HG02642 (cell line): Measurements from ENCODE around the gene MUC5AC.
"Not testable (repeated sequence)": the region's sequence is repeated elsewhere in the genome, so short reads cannot be mapped to it uniquely, and the experiment has no call there.

ENCODE experiments used
- ATAC-seq: cut with Tn5 transposase; IDR thresholded peaks from one replicate; pipeline ENCODE4 v1.9.1; 2021; ENCODE audit warnings: mild to moderate bottlenecking; ENCODE audit not compliant: unreplicated experiment, poor library complexity

MUC5AC gene

DNA sequence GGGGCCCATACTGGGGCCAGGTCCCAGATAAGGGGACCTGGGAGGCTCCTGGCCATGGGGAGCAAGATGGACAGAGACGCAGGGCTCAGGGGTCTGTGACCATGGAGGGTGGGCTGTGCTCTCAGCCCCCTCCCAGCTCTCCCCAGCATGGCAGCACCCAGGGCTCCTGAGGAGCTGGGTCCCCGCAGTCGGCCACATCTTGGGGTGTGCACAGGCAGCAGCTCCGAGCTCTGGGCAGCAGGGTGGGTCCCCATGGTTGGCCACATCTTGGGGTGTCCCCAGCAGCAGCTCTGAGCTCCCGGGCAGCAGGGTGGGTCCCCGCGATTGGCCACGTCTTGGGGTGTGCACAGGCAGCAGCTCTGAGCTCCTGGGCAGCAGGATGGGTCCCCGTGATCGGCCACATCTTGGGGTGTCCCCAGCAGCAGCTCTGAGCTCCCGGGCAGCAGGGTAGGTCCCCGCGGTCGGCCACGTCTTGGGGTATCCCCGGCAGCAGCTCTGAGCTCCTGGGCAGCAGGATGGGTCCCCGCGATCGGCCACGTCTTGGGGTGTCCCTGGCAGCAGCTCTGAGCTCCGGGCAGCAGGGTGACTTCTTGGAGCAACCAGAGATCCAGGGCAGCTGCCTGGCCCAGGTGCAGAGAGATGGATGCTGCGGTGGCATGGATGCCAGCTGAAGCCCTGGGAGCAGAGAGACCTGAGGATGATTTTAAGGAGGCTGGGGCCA lies 46.8 kb downstream of the MUC5AC start:
- no peak for ATAC-seq

DNA sequence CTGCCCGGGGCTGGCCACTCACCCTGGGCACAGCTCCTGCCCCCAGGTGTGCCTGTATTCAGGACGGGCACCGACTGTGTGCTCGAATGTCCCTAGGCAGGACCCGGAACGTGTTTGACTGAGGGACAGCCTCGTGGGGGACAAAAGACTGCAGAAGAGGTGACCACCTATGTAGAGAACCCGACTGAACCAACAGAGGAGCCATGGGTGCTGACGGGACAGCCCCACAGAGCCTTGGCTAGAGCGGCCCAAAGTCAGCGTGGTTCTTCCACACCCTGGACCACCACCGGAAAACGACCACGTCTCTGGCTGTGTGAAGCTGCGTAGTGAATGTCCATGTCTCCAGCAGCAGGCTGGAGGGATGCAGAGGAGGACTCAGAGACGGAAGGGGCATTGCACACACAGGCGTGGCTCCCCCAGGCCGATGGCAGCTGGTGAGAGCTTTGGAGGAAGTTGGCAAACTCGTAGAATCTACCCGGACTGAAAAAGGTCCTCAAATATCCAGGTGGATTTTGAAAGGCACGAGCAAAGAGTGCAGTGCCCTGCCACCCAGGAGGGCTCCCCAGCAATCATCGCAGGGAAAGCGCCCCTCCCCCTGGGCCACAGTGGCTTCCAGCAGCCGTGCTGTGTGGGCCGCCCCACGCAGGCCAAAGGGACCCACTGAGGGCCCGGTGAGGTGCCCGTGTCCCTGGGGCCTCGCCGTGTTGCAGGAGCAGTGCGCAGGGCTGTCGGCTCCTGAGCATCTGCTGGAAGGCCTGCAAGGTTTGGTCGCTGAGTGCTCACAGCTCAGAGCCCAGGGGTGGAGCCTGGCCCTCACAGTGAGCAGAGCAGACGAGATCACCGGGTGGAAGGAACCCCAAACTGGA lies 47.6 kb downstream of the MUC5AC start:
- ATAC-seq: no peak

DNA sequence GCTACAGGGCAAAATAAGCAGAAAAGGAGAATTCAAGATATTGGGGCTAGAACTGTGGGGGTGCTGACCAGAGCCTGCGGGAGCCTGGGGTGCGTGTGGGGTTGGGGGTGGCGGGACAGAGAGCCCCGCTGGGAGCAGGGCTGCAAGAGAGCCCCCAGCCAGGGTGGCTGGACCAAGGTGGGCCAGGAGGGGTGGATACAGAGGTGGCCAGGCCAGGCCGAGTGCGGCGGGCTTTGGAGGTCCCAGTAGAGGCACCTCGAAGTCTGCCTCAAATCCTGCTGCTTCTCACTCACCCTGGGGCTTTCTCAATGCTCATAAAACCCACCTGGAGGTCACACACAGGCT lies 48.2 kb downstream of the MUC5AC start:
- ATAC-seq: no peak

DNA sequence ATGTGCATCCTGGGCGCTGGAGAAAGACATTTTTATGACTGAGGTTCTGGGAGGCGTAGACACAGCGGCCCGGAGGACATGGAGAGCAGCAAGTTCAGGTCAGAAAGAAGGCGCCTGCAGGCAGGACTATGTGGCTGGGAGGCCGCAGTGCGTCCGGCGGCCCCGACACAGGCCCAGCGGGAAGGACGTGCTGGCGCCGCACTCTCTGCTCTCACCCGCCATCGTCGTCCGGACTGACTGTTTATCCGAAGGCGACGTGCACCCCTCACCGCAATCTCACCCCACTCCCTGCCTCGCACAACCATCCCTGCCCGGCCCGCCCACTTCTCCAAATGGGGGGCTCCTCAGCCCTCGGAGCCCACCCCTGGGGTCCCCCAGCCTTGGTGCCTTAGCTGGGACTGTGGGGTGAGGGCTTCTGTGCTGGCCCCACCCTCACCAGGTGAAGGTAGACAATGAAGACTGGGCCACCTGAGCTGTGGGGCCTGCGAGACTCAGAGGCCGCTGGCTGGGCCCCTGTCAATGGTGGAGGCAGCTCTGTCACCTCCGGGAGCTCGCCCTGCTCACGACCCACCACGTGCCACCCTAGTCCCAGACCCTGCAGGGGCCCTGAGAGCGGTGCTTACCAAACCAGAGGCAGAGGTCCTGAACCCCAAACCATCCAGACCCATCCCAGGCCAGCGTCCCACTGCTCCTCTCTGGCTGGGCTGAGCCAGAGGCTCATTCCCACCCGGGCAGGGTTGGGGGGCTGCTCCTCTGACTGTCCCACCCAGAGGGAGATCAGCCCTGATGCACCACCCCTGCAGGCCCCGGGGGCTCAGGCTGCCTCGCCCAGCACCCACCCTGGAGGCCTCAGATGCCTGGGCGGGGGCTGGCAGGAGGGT lies 48.9 kb downstream of the MUC5AC start:
- ATAC-seq: no peak

DNA sequence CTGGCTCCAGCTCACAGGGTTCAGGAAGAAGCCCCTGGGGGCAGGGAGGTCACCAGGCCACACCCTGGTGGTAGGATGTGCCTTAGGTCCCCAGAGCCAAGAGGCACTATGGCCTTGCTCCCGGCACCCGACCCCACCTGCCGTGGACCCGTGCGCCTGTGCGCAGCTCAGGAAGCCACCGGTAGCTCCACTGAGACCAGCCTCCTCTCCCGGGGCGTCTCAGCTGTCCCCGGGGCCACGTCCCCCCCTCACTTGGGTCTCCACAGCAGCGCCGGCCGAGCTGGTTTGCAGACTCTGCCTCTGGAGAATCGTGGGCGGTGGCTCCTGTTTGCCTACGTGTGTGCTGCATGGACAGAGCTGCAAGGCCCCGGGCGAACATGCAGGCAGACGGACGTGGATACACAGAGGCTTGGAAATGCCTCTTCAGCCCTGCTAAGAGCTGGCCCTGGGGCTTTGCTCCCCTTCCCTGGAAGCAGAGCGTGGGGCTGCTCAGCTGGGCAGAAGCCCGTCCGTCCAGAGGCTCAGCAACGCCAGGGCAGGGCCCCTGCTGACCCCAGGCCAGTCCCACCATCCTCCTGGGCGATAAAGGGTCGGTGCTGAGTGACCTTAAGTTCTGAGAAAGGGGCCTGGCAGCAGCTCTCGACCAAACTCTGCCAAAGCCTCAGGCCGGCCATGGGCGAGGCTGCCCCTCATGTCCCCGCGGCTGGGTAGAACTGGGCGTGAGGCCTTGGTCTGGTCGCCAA lies 49.8 kb downstream of the MUC5AC start:
- ATAC-seq: no peak

DNA sequence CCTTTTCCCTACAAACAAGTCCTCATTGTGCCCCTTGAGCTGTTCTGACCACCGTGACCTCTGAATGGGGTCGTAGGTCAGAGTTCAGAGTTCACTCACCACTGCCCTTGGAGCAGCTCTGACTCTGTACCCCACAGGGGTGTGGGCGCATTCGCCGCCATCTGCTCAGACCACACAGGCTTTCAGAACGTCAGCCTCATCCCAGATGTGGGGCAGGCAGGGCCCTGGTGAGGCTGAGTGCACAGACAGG lies 50.3 kb downstream of the MUC5AC start:
- no peak for ATAC-seq

DNA sequence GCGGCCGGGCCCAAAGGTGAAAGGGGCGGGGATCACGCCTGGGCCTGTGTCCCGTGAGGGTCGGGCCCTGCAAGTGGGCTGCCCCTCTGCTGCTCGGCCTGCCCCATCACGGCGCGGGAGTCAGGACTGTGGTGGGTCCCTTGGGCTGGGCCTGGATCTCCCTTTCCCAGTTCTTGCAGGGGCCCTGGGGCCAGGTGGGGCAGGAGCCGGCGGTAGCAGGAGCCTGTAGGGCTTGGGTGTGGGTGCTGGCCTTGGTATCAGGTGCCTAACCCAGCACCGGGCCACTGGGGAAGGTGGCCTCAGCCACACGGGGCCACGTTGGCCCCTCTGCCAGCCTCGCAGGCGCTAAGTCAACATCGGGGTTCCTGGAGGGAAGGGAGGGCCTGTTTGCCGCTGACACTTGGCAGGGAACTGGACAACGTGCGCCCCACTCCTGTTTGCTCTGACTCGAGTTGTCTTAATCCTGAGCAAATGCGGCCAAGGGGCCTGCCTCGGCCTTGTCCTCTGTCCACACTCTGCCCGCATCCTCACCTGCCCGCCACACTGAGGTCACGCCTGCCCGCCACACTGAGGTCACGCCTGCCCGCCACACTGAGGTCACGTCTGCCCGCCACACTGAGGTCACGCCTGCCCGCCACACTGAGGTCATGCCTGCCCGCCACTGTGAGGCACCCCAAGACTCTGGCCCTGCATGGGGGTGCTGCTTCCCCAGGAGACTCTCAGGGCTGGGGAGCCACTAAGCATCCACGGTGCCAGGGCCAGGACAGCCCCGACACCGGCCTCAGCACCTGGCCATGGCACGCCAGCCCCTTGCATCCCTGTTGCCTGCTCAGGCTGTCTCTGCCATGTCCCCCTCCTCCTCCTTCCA lies 50.9 kb downstream of the MUC5AC start:
- ATAC-seq: no peak

DNA sequence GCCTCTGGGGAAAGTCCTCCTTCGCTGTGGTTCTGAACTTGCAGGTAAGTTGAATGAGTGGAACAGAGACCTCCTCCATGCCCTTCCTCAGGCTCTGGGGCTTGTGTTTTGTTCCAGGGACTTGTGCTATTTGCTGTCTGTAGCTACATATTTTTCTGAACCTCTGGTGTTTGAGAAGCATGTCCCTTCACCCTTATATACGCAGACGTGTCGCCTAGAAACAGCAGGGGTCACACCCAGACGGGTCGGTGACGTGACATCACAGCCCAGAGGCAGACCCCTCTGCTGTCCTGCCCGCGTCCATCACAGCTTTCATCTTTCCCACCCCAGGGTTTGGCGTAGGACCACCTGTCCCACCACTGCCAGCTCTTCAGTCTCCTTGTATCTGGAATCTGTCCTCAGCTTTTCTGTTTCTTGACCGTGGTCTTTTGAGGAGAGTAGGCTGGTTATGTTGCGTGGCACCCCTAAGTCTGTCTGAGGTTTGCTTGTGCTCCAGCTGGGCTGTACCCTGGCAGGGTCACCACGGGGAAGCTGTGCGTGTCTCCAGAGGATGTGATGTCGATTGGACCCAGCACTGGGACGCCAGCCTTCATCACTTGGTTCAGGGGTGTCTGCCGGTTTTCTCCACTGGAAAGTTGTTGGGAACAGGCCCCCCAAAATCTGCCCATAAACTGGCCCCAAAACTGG lies 51.8 kb downstream of the MUC5AC start:
- no peak for ATAC-seq

DNA sequence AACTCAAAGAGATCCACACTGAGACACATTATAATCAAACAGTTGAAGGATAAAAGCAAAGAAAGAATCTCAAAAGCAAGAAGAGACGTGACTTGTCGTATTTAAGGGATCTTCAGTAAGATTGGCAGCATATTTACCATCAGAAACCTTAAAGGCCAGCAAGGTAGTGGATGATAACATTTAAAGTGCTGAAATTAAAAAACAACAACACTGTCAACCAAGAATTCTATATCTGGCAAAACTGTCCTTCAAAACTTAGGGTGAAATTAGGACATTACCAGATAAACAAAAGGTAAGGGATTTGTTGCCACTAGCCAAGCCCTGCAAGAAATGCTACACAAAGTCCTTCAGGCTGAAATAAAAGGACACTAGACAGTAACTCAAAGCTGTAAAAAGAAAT lies 54.1 kb downstream of the MUC5AC start:
- no peak for ATAC-seq

DNA sequence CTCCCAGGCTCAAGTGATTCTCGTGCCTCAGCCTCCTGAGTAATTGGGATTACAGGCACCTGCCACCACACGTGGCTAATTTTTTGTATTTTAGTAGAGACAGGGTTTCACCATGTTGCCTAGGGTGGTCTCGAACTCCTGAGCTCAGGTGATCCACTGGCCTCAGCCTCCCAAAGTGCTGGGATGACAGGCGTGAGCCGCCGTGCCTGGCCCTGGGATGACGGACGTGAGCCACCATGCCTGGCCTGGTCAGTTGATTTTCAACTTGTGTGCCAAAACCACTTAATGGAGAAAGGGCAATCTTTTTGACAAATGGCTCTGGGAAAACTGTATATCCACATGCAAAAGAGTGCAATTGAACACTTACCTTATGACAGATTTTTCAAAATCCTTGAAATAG lies 58.1 kb downstream of the MUC5AC start:
- not testable (repeated sequence) for ATAC-seq

DNA sequence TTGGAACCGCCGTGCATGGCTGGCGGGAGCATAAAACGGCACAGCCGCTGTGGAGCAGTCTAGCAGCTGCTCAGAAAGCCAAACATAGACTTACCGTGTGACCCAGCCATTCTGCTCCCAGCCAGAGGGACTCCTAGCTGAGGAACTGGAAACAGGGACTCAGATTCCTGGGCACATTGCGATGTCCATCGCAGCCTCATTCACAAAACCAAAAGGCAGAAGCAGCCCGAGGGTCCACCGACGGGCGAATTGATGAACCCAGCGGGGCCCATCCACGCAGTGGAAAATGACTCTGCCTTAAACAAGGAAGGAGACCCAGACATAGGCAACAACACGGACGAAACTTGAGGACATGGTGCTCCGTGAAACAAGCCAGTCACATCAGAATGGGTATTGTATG lies 59.4 kb downstream of the MUC5AC start:
- no peak for ATAC-seq

DNA sequence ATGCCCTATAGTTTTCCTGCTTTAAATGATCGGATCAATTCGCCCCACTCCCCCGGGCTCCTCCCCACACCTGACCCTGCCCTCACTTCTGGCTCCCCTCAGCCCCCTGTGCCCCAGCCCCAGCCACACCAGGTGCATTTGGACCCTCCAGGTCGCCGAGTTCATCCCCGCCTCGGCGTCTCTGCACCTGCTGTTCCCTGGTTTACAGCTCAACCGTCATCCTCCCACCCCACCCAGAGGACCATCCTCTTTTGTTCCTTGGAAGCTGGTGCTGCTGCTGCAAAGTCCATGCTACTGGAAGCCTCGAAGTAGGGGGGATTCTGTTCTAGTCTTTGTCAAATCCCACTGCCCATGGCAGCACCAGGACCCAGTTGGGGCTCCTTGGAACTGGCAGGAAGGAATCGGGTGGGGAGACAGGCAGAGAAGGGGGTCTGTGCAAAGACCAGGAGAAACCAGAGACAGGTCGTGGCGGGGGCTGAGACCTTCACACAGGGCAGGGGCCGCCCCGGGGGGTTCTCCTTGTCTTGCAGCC lies 60.6 kb downstream of the MUC5AC start:
- ATAC-seq: no peak

DNA sequence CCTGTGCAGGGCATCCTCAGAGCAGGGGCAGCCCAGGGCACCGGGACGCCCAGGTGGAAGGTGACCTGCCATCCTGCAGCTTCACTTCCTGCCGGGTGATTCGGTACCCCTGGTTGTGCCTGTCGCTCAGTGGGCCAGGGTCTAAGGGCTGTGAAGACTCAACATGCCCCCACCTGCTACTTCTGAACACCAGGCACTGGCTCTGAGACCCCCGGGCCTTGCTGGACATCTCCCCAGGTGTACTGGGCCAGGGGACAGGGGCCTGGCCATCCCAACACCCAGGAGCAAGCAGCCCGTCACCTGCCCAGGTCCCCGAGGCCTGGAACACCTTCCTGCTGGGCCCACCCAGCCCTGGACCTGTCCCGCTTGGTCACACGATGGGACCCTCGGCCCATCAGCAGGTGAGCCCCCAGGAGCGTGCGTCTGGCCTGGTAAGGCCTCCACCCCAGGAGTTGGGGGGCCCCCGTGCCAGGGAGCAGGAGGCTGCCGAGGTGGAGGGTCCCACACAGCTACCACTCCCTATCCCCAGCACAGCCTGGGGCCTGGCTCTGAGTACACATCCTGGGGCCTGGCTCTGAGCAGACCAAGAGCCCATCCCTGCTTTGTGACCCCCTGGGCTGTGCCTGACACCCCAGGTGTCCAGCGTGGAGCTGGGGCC lies 61.2 kb downstream of the MUC5AC start:
- no peak for ATAC-seq

DNA sequence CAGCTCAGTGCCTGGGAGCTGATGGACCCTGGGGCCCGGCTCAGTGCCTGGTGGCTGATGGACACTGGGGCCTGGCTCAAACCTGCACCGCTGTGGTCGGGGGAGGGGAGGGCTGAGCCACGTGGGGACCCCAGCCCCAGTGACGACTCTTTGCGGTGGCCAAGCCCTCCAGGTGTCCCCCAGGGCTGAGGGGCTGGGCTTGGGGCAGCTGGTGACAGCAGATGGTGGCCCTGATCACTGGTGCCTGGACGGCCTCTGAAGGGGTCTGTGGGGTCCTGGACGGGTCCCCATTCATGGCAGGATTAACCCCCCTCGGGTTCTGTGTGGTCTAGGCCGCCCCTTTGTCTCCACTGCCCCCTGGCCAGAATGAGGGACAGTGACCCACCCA lies 61.7 kb downstream of the MUC5AC start:
- ATAC-seq: no peak

DNA sequence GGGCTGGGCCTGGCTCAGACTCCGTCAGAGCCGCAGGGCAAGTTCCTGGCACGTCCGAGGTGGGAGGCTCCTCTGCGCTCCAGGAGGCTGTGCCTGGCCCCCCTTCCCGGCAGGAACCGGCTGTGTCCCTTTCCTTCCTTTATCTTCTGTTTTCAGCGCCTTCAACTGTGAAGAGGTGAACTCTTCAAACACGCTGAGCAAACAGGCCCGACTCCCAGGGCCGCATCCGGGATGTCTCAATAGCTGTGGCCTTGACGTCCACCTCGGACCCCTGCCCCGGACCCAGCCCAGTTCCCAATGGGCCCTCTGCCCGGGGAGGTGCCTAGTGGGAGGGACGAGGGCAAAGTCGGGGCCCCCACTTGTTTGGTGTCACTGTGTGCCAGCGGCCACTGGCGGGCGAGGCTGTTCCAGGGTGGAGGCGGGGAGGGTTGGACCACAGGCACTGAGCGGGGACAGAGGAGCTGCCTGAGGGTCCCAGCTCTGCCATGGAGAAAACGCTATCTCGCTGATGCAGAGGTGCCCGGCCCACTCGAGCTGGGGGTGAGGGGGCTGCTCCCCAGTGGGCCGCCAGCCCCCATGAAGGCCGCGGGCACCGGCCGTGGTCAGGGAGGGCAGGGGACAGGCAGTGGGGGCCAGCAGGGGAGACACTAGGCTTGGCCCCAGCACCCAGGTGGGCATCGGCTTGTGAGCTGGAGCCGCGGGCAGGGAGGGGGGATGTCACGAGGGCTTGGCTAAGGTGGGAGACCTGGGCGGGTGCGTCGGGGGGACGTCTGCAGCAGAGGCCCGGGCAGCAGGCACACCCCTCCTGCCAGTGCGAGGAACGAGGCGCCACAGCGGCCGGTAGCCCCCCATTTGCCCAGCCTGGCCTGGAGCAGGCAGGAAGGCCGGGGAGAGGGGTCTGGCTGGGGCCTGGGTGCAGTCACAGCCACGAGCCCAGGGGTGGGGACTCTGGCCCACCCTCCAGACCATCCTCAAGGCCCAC lies 62.4 kb downstream of the MUC5AC start:
- no peak for ATAC-seq

DNA sequence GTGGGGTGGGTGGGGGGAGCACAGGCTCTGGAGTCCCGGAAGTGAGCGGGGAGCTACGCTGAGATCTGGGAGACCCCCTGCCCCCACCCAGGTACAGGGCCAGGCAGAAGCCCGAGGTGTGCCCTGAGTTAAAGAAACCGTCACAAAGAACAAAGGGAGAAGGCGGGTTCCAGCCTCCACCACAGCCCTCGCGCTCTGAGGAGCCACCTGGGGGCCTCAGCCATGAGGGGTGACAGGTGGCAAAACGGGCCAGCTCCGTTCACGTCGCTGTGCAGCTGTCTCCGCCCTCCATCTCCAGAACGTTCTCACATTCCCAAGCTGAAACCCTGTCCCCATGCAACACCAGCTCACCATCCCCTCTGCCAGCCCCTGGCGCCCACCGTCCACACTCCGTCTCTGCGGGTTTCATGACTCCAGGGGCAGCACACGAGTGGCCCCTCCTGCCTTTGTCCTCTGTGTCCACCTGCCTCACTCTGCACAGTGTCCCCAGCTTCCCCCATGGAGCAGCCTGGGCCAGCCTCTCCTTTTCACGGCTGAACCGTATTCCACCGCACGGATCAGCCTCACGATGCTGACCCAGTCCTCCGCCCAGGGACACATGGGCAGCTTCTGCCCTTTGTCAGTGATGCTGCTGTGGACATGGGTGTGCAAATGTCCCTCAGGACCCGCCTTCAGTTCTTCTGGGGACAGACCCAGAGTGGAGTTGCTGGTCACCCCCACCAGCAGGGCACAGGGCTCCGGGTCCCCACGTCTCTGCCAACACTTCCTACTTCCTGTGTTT lies 63.4 kb downstream of the MUC5AC start:
- ATAC-seq: no peak
